ENCODE results near the gene LAGE3. TPM values are rescaled to one million over a fixed set of nuclear protein-coding genes. Genes with fewer than 3 reads are reported as not detected.
"Not testable (repeated sequence)": the region's sequence is repeated elsewhere in the genome, so short reads cannot be mapped to it uniquely, and the experiment has no call there.

Gene LAGE3
- total RNA-seq, 1 donor from 2014 or later = 27.7 TPM

DNA sequence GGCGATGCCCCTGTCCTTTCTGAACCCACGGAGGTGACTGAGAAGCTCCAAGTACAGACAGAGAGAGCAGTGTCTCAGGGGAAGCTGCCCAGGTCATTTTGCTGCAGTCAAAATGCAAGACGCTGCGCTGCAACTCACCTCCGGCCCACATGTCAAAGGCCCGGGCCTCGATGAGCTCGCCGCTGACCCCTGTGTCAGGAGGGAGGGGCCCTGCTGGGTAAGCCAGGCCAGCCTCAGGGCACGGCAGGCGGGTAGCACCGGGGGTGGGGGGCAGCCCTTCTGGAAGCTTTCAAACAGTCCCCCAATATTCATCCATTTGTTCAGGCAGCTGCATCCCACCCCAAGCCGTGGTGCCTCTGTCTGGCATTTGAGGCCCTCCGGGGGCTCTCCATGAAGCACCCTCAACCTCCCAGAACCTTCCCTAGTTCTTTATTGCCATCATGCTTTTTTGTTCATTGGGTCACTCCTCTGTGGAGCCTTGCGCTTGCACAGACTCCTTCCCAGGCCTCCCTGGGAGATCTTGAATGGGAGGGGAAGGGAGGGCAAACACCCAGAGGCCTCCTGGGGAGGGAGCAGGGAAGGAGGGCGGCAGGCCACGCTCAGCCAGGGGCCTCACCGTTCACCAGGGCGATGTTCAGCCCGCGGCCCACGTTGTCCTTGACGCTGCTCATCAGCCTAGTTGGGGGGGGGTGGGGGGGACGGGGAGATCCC, 28.7 kb upstream of the LAGE3 start:
- no peaks in the 10 kb centered on the region for H3K27me3 ChIP-seq
- H3K36me3 ChIP-seq = peaks cover 0 to 7% of the 10 kb centered on the region in 2 donors
- TF ChIP-seq POLR2A (IDR thresholded peaks at IDR 0.05) = no peak
- no peak for TF ChIP-seq POLR2AphosphoS5 (IDR thresholded peaks at IDR 0.05; ENCODE audit: insufficient read depth in 1 of 2, low read depth in 1 of 2)
- TF ChIP-seq, protein P1, sequence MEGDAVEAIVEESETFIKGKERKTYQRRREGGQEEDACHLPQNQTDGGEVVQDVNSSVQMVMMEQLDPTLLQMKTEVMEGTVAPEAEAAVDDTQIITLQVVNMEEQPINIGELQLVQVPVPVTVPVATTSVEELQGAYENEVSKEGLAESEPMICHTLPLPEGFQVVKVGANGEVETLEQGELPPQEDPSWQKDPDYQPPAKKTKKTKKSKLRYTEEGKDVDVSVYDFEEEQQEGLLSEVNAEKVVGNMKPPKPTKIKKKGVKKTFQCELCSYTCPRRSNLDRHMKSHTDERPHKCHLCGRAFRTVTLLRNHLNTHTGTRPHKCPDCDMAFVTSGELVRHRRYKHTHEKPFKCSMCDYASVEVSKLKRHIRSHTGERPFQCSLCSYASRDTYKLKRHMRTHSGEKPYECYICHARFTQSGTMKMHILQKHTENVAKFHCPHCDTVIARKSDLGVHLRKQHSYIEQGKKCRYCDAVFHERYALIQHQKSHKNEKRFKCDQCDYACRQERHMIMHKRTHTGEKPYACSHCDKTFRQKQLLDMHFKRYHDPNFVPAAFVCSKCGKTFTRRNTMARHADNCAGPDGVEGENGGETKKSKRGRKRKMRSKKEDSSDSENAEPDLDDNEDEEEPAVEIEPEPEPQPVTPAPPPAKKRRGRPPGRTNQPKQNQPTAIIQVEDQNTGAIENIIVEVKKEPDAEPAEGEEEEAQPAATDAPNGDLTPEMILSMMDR (IDR thresholded peaks at IDR 0.05) = no peak
- H3K9me3 ChIP-seq = no peaks in the 10 kb centered on the region
- no peaks in the 10 kb centered on the region for H3K4me1 ChIP-seq
- intact Hi-C loops (cut with DNase I) = no loop called here
- H3K27ac ChIP-seq = no peak overlapping the region
- no peak for DNase-seq (ENCODE audit: extremely low spot score in 2 of 2)
- no peak overlapping the region for H3K4me3 ChIP-seq

DNA sequence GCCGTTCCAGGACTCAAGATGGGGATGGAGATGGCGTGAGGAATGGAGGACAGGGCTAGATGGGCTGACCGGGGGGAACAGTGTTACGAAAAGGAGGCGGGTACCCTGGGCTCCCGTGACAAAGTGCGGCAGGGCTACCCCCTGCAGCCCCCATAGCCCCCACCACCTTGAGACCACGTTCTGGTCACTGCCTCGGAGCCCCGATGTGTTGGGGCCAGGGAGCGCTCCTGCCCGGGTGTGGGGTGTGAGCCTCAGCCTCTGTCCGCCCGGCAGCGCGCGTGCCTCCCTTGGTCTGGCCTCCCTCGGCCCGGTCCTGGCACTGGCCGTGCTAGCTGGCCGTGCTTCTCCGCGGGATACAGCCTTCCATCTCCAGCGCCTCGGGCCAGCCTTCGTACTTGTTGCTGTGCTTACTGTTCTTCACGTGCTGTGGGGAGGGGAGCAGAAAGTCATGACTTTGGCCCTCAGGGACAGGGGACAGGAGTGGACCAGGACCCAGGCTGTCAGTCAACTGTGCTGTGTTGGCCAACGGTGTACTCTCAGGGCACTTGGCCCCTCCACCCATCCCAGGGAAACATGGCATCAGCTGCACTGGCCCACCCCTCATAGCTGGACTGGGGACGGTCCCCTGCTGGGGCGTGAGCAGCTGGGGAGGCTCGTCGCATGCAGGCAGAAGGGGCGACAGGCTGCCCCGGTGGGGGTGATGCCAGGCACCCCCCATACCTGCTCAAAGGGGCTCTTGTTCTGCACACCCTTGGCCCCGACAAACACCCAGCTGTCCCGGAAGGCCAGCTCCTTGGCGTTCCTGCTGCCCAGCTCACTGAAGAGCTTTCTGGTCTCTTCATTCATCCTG, 27.6 kb upstream of the LAGE3 start:
- Histone ChIP-seq H3K27me3 (no peaks in the 10 kb centered on the region), H3K27ac (no peak overlapping the region), H3K9me3 (no peaks in the 10 kb centered on the region), H3K4me1 (no peaks in the 10 kb centered on the region), H3K36me3 (peaks cover 0 to 7% of the 10 kb centered on the region in 2 donors), H3K4me3 (no peak overlapping the region)
- intact Hi-C loops (cut with DNase I) = no loop called here
- no peak for DNase-seq (ENCODE audit: extremely low spot score in 2 of 2)
- TF ChIP-seq POLR2AphosphoS5 (IDR thresholded peaks at IDR 0.05; ENCODE audit: insufficient read depth in 1 of 2, low read depth in 1 of 2) (no peak), POLR2A (IDR thresholded peaks at IDR 0.05) (no peak)
- TF ChIP-seq, protein P1 (IDR thresholded peaks at IDR 0.05) = no peak

DNA sequence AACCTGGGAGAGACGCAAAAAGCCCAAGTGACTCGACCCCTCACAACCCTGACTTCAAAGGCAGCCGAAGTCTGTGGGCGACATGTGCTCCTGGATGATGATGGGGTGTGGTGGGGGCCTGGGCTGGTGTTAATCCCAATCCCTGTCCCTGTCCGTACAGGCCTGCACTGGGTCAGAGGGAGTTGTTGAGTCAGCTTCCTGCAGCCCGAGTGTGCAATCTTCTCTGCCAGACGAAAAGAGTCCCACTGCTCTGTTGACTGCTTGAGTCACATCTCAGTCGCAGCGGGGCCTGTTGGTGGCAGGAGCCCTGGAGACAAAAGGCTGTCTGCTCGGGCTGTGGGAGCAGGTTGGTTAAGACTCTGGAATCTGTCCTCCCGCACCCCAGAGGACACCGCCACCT, 26.7 kb upstream of the LAGE3 start:
- Histone ChIP-seq H3K4me1 (no peaks in the 10 kb centered on the region), H3K9me3 (no peaks in the 10 kb centered on the region), H3K4me3 (no peak overlapping the region), H3K36me3 (peaks cover 0 to 7% of the 10 kb centered on the region in 2 donors), H3K27me3 (no peaks in the 10 kb centered on the region), H3K27ac (no peak overlapping the region)
- TF ChIP-seq POLR2AphosphoS5 (IDR thresholded peaks at IDR 0.05; ENCODE audit: insufficient read depth in 1 of 2, low read depth in 1 of 2) (no peak), POLR2A (IDR thresholded peaks at IDR 0.05) (no peak)
- TF ChIP-seq, protein P1 (IDR thresholded peaks at IDR 0.05) = no peak
- no peak for DNase-seq (ENCODE audit: extremely low spot score in 2 of 2)
- intact Hi-C loops (cut with DNase I) = no loop called here

DNA sequence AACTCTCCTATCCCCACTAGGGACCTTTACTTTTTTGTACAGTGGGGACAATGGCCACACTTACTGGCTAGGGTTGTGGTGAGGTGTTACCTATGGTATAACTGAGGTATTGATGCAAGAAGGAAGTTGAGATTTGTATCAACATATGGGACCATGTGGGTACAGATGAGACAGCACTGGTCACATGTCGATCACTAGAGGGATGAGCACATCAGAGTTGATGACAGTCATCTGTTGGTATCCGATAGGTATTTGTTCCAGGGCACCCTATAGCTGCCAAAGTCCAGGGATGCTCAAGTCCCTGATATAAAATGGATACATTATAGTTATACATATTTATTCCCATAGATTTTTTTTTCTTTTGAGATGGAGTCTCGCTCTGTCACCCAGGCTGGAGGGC, 23.9 kb upstream of the LAGE3 start:
- TF ChIP-seq POLR2A (IDR thresholded peaks at IDR 0.05) (no peak), POLR2AphosphoS5 (IDR thresholded peaks at IDR 0.05; ENCODE audit: insufficient read depth in 1 of 2, low read depth in 1 of 2) (no peak)
- TF ChIP-seq, protein P1 (IDR thresholded peaks at IDR 0.05) = no peak
- no peaks in the 10 kb centered on the region for H3K4me1 ChIP-seq
- H3K4me3 ChIP-seq = no peak overlapping the region
- no peak for DNase-seq (ENCODE audit: extremely low spot score in 2 of 2)
- H3K27ac ChIP-seq = no peak overlapping the region
- H3K9me3 ChIP-seq = no peaks in the 10 kb centered on the region
- intact Hi-C loops (cut with DNase I) = no loop called here
- no peaks in the 10 kb centered on the region for H3K27me3 ChIP-seq
- no peaks in the 10 kb centered on the region for H3K36me3 ChIP-seq

DNA sequence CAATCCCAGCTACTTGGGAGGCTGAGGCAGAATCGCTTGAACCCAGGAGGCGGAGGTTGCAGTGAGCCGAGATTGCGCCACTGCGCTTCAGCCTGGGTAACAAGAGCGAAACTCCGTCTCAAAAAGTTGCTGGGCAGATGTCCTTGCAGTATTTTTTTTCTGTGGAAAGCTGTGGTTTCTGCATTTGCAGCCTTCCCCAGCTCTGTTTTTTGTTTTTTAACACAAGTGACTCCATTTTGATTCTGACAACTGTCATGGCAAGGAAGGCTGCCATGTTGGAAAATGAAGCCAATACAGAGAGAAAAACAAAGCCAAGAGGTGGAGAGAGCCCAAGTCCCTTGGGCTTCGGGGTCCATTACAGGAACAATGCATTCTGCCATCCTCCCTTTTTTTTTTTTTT, 23.0 kb upstream of the LAGE3 start:
- no peak for DNase-seq (ENCODE audit: extremely low spot score in 2 of 2)
- intact Hi-C loops (cut with DNase I) = no loop called here
- Histone ChIP-seq H3K36me3 (no peaks in the 10 kb centered on the region), H3K4me3 (no peak overlapping the region), H3K27ac (no peak overlapping the region), H3K27me3 (no peaks in the 10 kb centered on the region), H3K4me1 (no peaks in the 10 kb centered on the region), H3K9me3 (no peaks in the 10 kb centered on the region)
- TF ChIP-seq POLR2AphosphoS5 (IDR thresholded peaks at IDR 0.05; ENCODE audit: insufficient read depth in 1 of 2, low read depth in 1 of 2) (no peak), POLR2A (IDR thresholded peaks at IDR 0.05) (no peak)
- TF ChIP-seq, protein P1 (IDR thresholded peaks at IDR 0.05) = no peak

DNA sequence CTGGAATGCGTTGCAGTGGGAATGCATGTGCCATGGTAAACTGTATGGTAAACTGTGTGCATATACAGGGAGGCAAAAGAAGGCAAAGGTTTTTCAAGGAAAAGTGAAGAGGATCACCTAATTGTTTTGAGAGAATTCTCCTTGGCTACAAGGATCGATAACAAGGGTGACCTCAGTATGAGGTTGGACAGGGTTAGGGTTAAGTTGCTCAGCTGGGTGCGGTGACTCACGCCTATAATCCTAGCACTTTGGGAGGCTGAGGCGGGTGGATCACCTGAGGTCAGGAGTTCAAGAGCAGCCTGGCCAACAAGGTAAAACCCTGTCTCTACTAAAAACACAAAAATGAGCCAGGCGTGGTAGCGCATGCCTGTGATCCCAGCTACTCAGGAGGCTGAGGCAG, 22.3 kb upstream of the LAGE3 start:
- H3K9me3 ChIP-seq; H3K4me1 ChIP-seq; intact Hi-C loops (cut with DNase I); H3K27me3 ChIP-seq; DNase-seq (ENCODE audit: extremely low spot score in 2 of 2); H3K36me3 ChIP-seq; H3K27ac ChIP-seq; H3K4me3 ChIP-seq: not testable (repeated sequence)

DNA sequence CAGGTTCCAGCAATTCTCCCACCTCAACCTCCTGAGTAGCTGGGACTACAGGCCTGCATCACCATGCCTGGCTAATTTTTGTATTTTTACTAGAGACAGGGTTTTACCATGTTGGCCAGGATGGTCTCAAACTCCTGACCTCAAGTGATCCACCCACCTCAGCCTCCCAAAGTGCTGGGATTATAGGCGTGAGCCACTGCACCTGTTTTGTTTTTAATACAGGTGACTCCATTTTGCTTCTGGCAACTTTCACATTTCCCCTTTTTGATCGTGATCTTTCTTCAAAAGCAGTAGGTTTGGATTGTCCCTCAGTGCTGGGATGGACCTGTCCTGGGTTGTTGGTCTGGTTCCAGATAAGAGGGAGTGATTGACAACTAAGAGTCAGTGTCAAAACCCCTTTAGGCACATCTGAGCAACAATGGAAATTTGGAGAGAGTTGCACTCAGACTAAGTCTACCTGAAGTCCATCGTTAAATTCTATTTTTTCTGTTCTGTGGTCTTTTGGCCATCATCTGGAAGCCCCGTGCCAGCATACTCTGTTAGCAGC, 17.6 kb upstream of the LAGE3 start:
- H3K4me1 ChIP-seq; intact Hi-C loops (cut with DNase I); H3K9me3 ChIP-seq; H3K4me3 ChIP-seq; H3K27me3 ChIP-seq; H3K27ac ChIP-seq; H3K36me3 ChIP-seq; DNase-seq (ENCODE audit: extremely low spot score in 2 of 2): not testable (repeated sequence)
